Head of caudate nucleus (tissue), 42 donors: ENCODE results near the gene CATSPER3.

Source experiments
- DNase-seq, 42 donors: peaks; one replicate each; pipeline versions ENCODE4 v3.0.0 to v3.0.0-alpha.2; 2020 to 2021; ENCODE audit warnings: mixed read lengths in 7 of 42
- intact Hi-C: fragments of 100-400 bp; cut with DNase I; formaldehyde crosslinking; loops from one replicate; pipeline ENCODE4 v1.15.0; 2022

CATSPER3 gene

GRCh38 chr5:135034963-135035677, 67.4 kb downstream of the CATSPER3 start:
- intact Hi-C loops = no loop called here
- DNase-seq = no peak

GRCh38 chr5:135035678-135036030, 67.9 kb downstream of the CATSPER3 start:
- DNase-seq = no peak
- intact Hi-C loops = no loop called here

GRCh38 chr5:135036405-135036804, 68.7 kb downstream of the CATSPER3 start:
- no peak for DNase-seq
- intact Hi-C loops = no loop called here

- intact Hi-C loops = no loop called here
- no peak for DNase-seq
These were observed 70.0 kb downstream of the CATSPER3 start for GRCh38 chr5:135037519-135038204.

GRCh38 chr5:135038205-135038812, 70.6 kb downstream of the CATSPER3 start:
- intact Hi-C loops = no loop called here
- no peak for DNase-seq

- DNase-seq = no peak
- intact Hi-C loops = no loop called here
These were observed 71.1 kb downstream of the CATSPER3 start for GRCh38 chr5:135038813-135039270.

- DNase-seq = no peak
- intact Hi-C loops = no loop called here
These were observed 71.7 kb downstream of the CATSPER3 start for GRCh38 chr5:135039271-135040033.

- intact Hi-C loops = no loop called here
- DNase-seq = no peak
These were observed 72.3 kb downstream of the CATSPER3 start for GRCh38 chr5:135040034-135040332.

- intact Hi-C loops = no loop called here
- DNase-seq = peak in 3 of 42 donors; percentile 13 to 29 (median 15)
These were observed 72.8 kb downstream of the CATSPER3 start for GRCh38 chr5:135040333-135041144.

- intact Hi-C loops = no loop called here
These were observed 73.5 kb downstream of the CATSPER3 start for GRCh38 chr5:135041145-135041587.

GRCh38 chr5:135041726-135042125, 74.0 kb downstream of the CATSPER3 start:
- intact Hi-C loops = no loop called here

More at GRCh38 chr5:135041145-135041587, 73.5 kb downstream of the CATSPER3 start:
- DNase-seq = no peak

GRCh38 chr5:135042595-135042994, 74.9 kb downstream of the CATSPER3 start:
- DNase-seq = no peak
- intact Hi-C loops = no loop called here

More at GRCh38 chr5:135041726-135042125, 74.0 kb downstream of the CATSPER3 start:
- no peak for DNase-seq

- intact Hi-C loops = no loop called here
- no peak for DNase-seq
These were observed 77.8 kb downstream of the CATSPER3 start for GRCh38 chr5:135045488-135045887.

- no peak for DNase-seq
- intact Hi-C loops = no loop called here
These were observed 79.1 kb downstream of the CATSPER3 start for GRCh38 chr5:135046661-135047346.

GRCh38 chr5:135047347-135047695, 79.6 kb downstream of the CATSPER3 start:
- DNase-seq = no peak
- intact Hi-C loops = no loop called here

- intact Hi-C loops = no loop called here
- DNase-seq = no peak
These were observed 80.6 kb downstream of the CATSPER3 start for GRCh38 chr5:135048286-135048685.

- no peak for DNase-seq
- intact Hi-C loops = no loop called here
These were observed 81.2 kb downstream of the CATSPER3 start for GRCh38 chr5:135048930-135049329.

- intact Hi-C loops = no loop called here
- no peak for DNase-seq
These were observed 82.6 kb downstream of the CATSPER3 start for GRCh38 chr5:135050244-135050767.
